K562 treated with DMSO at 1 percent for 24 hours (cell line): ENCODE data around the gene SLC43A2. TPM values are rescaled to one million over a fixed set of nuclear protein-coding genes. Genes with fewer than 3 reads are reported as not detected.

Source experiments
- total RNA-seq: library from RNA; unstranded; fragments of 300-600 nt; gene quantifications from 2 replicates; pipeline ENCODE4 v1.2.3, GENCODE V29; 2022; ENCODE audit warnings: low read depth; ENCODE audit not compliant: insufficient read depth

SLC43A2 gene
- 4.7 and 5.0 TPM in 2 replicates for total RNA-seq

GRCh38 chr17:1627982-1628855, at the start of gene SLC43A2:
SLC43A2 (minus strand) TSS chr17:1628834; CDS start chr17:1627874, 960 bp downstream.

GRCh38 chr17:1649844-1650501, 21.3 kb upstream of the SLC43A2 start, which contains the start of gene RILP:
RILP (minus strand) TSS chr17:1649866; CDS start chr17:1649804, 62 bp downstream.

GRCh38 chr17:1645207-1646171, 16.9 kb upstream of the SLC43A2 start, which contains the start of gene SCARF1:
SCARF1 (minus strand) TSS chr17:1645732; CDS start chr17:1645697, 35 bp downstream.

Other genes starting within 250 kb of the SLC43A2 start
- 184 and 200 TPM in 2 replicates for gene YWHAE, start 228.6 kb downstream of the SLC43A2 start, total RNA-seq
- 21.3 and 22.3 TPM in 2 replicates for gene CRK, start 172.6 kb downstream of the SLC43A2 start, total RNA-seq
- 37.1 and 37.2 TPM in 2 replicates for gene MYO1C, start 136.1 kb downstream of the SLC43A2 start, total RNA-seq
- gene INPP5K, start 112.2 kb downstream of the SLC43A2 start, total RNA-seq = 32.6 and 39.9 TPM in 2 replicates
- gene PITPNA, start 66.0 kb downstream of the SLC43A2 start, total RNA-seq = 30.3 and 33.5 TPM in 2 replicates
- 3.0 and 3.7 TPM in 2 replicates for gene SCARF1, start 16.9 kb upstream of the SLC43A2 start, total RNA-seq
- gene RILP, start 21.0 kb upstream of the SLC43A2 start, total RNA-seq = 46.3 and 48.7 TPM in 2 replicates
- gene PRPF8, start 56.0 kb upstream of the SLC43A2 start, total RNA-seq = 123 and 133 TPM in 2 replicates
- gene TLCD2, start 81.5 kb upstream of the SLC43A2 start, total RNA-seq = 2.3 and 3.1 TPM in 2 replicates
- 21.8 and 22.3 TPM in 2 replicates for gene WDR81, start 95.9 kb upstream of the SLC43A2 start, total RNA-seq
- not detected in 2 replicates for gene SERPINF2, start 114.0 kb upstream of the SLC43A2 start, total RNA-seq
- gene SERPINF1, start 133.2 kb upstream of the SLC43A2 start, total RNA-seq = 63.0 and 67.8 TPM in 2 replicates
- gene SMYD4, start 201.1 kb upstream of the SLC43A2 start, total RNA-seq = 7.8 and 9.6 TPM in 2 replicates
- gene RPA1, start 201.2 kb upstream of the SLC43A2 start, total RNA-seq = 46.0 and 50.0 TPM in 2 replicates